H1 (cell line): ENCODE measurements around the gene AHRR. TPM values are rescaled to one million over a fixed set of nuclear protein-coding genes. Genes with fewer than 3 reads are reported as not detected.

Source experiments
- CTCF ChIA-PET: fragments of 300-600 bp; sonication (Branson Sonifier 250); formaldehyde crosslinking; loops from one replicate; lab custom pipeline; 2021; ENCODE audit not compliant: partially characterized antibody; lab: Charles Lee
- POLR2A ChIA-PET: fragments of 300-600 bp; sonication (Branson Sonifier 250); formaldehyde crosslinking; loops from one replicate; lab custom pipeline; 2021; ENCODE audit warnings: inconsistent platforms; ENCODE audit not compliant: partially characterized antibody; lab: Charles Lee
- DNase-seq, 2 experiments: peaks; one replicate each; pipeline versions ENCODE4 v3.0.0 to v3.0.0-alpha.2; 2010 to 2022; ENCODE audit warnings: low spot score in 2 of 2, low read depth in 1 of 2, mixed read lengths in 1 of 2
- FAIRE-seq: peaks from 2 replicates; lab custom pipeline; 2011; peaks lifted over from hg19 to GRCh38; lab: Jason Lieb, UNC
- H2AFZ ChIP-seq: 2 replicates; pipeline ENCODE4 v1.8.1; 2012; ENCODE audit warnings: low read length, inconsistent platforms
- H2AK5ac ChIP-seq: 2 replicates; pipeline ENCODE4 v1.6.1; 2013; ENCODE audit warnings: low read depth, low read length
- H2BK120ac ChIP-seq: replicated peaks from 2 replicates; pipeline ENCODE3; 2013; ENCODE audit warnings: low read depth, low read length, inconsistent platforms
- H2BK12ac ChIP-seq: 2 replicates; pipeline ENCODE4 v1.6.1; 2013; ENCODE audit warnings: low read depth, low read length
- H2BK15ac ChIP-seq: 2 replicates; pipeline ENCODE4 v1.6.1; 2013; ENCODE audit warnings: low read length
- H2BK20ac ChIP-seq: 2 replicates; pipeline ENCODE4 v1.6.1; 2013; ENCODE audit warnings: low read length
- H2BK5ac ChIP-seq: 2 replicates; pipeline ENCODE4 v1.6.1; 2013; ENCODE audit warnings: low read depth, low read length
- H3K14ac ChIP-seq: 2 replicates; pipeline ENCODE4 v1.6.1; 2013; ENCODE audit warnings: inconsistent platforms; ENCODE audit not compliant: insufficient read length
- H3K18ac ChIP-seq: 2 replicates; pipeline ENCODE4 v1.6.1; 2013; ENCODE audit warnings: low read length; ENCODE audit errors: extremely low read depth
- H3K23ac ChIP-seq: 2 replicates; pipeline ENCODE4 v1.6.1; 2013; ENCODE audit warnings: inconsistent platforms; ENCODE audit not compliant: insufficient read length
- H3K23me2 ChIP-seq: 2 replicates; pipeline ENCODE4 v1.6.1; 2013; ENCODE audit warnings: low read depth, low read length
- H3K27ac ChIP-seq: 2 replicates; pipeline ENCODE4 v1.6.1; 2011; ENCODE audit warnings: low read depth, low read length, inconsistent platforms
- H3K27me3 ChIP-seq, 4 experiments: replicated peaks in 1 of 4; 1 replicate in 1 of 4; 2 replicates in 3 of 4; pipeline versions ENCODE4 v1.6.1 to v1.8.1; 2011 to 2013; ENCODE audit warnings: low read length in 3 of 4, mild to moderate bottlenecking in 3 of 4, inconsistent platforms in 2 of 4, mixed read lengths in 2 of 4, moderate library complexity in 1 of 4; ENCODE audit not compliant: control insufficient read depth in 3 of 4, insufficient read depth in 3 of 4; ENCODE audit errors: extremely low read depth in 1 of 4
- H3K36me3 ChIP-seq, 4 experiments: 2 replicates each; pipeline versions ENCODE4 v1.6.1 to v1.8.1; 2011 to 2013; ENCODE audit warnings: mild to moderate bottlenecking in 4 of 4, low read length in 3 of 4, moderate library complexity in 2 of 4, control low read depth in 1 of 4, inconsistent platforms in 1 of 4; ENCODE audit not compliant: insufficient read depth in 4 of 4, control insufficient read depth in 2 of 4
- H3K4ac ChIP-seq: replicated peaks from 2 replicates; pipeline ENCODE3; 2013; ENCODE audit warnings: low read length, low read depth, mixed read lengths, inconsistent platforms; ENCODE audit not compliant: insufficient read length
- H3K4me1 ChIP-seq, 4 experiments: replicated peaks in 1 of 4; 1 replicate in 1 of 4; 2 replicates in 3 of 4; pipeline versions ENCODE4 v1.6.1 to v1.8.1; 2011 to 2013; ENCODE audit warnings: low read length in 3 of 4, inconsistent platforms in 2 of 4, mixed read lengths in 1 of 4; ENCODE audit not compliant: insufficient read depth in 4 of 4, control insufficient read depth in 3 of 4
- H3K4me2 ChIP-seq, 2 experiments: 2 replicates each; pipeline versions ENCODE4 v1.6.1 to v1.8.1; 2011 to 2013; ENCODE audit warnings: low read depth in 2 of 2, low read length in 2 of 2, control low read depth in 1 of 2, inconsistent platforms in 1 of 2, mild to moderate bottlenecking in 1 of 2; ENCODE audit not compliant: insufficient read depth in 1 of 2
- H3K4me3 ChIP-seq, 4 experiments: fragments of 200-600, 300-600 bp in 1 of 4; sonication (generic), shearing (Covaris generic), sonication (Bioruptor Twin) in 1 of 4; 2 replicates each; pipeline versions ENCODE4 v1.5.1 to v1.8.1; 2011 to 2016; ENCODE audit warnings: low read length in 4 of 4, low read depth in 3 of 4, control low read depth in 2 of 4, inconsistent platforms in 2 of 4, mild to moderate bottlenecking in 2 of 4, mixed read lengths in 1 of 4, moderate library complexity in 1 of 4; ENCODE audit not compliant: insufficient read depth in 2 of 4; ENCODE audit errors: extremely low read depth in 1 of 4
- H3K56ac ChIP-seq: replicated peaks from 2 replicates; pipeline ENCODE3; 2013; ENCODE audit warnings: low read depth, mild to moderate bottlenecking, mixed read lengths, low read length, inconsistent platforms; ENCODE audit not compliant: insufficient read length
- H3K79me1 ChIP-seq: 2 replicates; pipeline ENCODE4 v1.6.1; 2013; ENCODE audit warnings: low read depth, low read length, control low read depth
- H3K79me2 ChIP-seq, 2 experiments: 2 replicates each; pipeline versions ENCODE4 v1.6.1 to v1.8.1; 2012 to 2013; ENCODE audit warnings: low read length in 2 of 2, mild to moderate bottlenecking in 2 of 2, inconsistent platforms in 1 of 2; ENCODE audit not compliant: insufficient read depth in 2 of 2, control insufficient read depth in 1 of 2
- H3K9ac ChIP-seq, 4 experiments: replicated peaks in 1 of 4; 1 replicate in 1 of 4; 2 replicates in 3 of 4; pipeline versions ENCODE4 v1.6.1 to v1.8.1; 2011 to 2013; ENCODE audit warnings: low read depth in 3 of 4, low read length in 3 of 4, control low read depth in 2 of 4, mild to moderate bottlenecking in 2 of 4, moderate library complexity in 2 of 4, inconsistent platforms in 1 of 4; ENCODE audit errors: extremely low read depth in 1 of 4
- H3K9me3 ChIP-seq, 2 experiments: 2 replicates each; pipeline versions ENCODE4 v1.6.1 to v1.8.1; 2012 to 2013; ENCODE audit warnings: mild to moderate bottlenecking in 2 of 2, moderate library complexity in 2 of 2, control low read depth in 1 of 2, inconsistent platforms in 1 of 2, low read depth in 1 of 2, low read length in 1 of 2, mixed read lengths in 1 of 2; ENCODE audit not compliant: insufficient read depth in 2 of 2
- H4K20me1 ChIP-seq, 2 experiments: replicated peaks in 1 of 2; 2 replicates each; pipeline versions ENCODE3 to v1.8.1; 2011 to 2013; ENCODE audit warnings: inconsistent platforms in 2 of 2, low read length in 2 of 2, mild to moderate bottlenecking in 1 of 2; ENCODE audit not compliant: insufficient read depth in 2 of 2, control insufficient read depth in 1 of 2
- H4K5ac ChIP-seq: 2 replicates; pipeline ENCODE4 v1.6.1; 2013; ENCODE audit warnings: low read length, low read depth, mixed read lengths, inconsistent platforms; ENCODE audit not compliant: insufficient read length
- H4K8ac ChIP-seq: 2 replicates; pipeline ENCODE4 v1.8.0; 2013; ENCODE audit warnings: mild to moderate bottlenecking, moderate library complexity, low read length, inconsistent platforms; ENCODE audit not compliant: insufficient read depth; ENCODE audit errors: extremely low read depth
- H4K91ac ChIP-seq: replicated peaks from 2 replicates; pipeline ENCODE3; 2013; ENCODE audit warnings: low read length, mixed read lengths, inconsistent platforms; ENCODE audit not compliant: insufficient read length
- GABPA ChIP-seq: IDR thresholded peaks from 2 replicates; pipeline ENCODE4 v1.6.1; 2011; ENCODE audit warnings: mild to moderate bottlenecking, low read length, moderate library complexity, borderline replicate concordance; ENCODE audit not compliant: insufficient read depth
- HDAC2 ChIP-seq, 2 experiments: fragments of 300-600 bp in 1 of 2; sonication (generic) in 1 of 2; IDR thresholded peaks; 2 replicates each; pipeline ENCODE4 v1.6.1; 2011 to 2012; ENCODE audit warnings: low read depth in 2 of 2, low read length in 2 of 2, mild to moderate bottlenecking in 2 of 2, moderate library complexity in 2 of 2, borderline replicate concordance in 1 of 2, inconsistent platforms in 1 of 2
- JUND ChIP-seq: IDR thresholded peaks from 2 replicates; pipeline ENCODE4 v1.6.1; 2011; ENCODE audit warnings: mild to moderate bottlenecking, improper control_type of control experiment, low read length
- KDM1A ChIP-seq: fragments of 200-600, 300-600 bp; sonication (generic); IDR thresholded peaks from 2 replicates; pipeline ENCODE4 v1.7.1; 2016; ENCODE audit warnings: mild to moderate bottlenecking, low read length, borderline replicate concordance
- RAD21 ChIP-seq, 2 experiments: IDR thresholded peaks in 1 of 2; conservative IDR thresholded peaks in 1 of 2; 2 replicates each; pipeline ENCODE4 v1.6.1; 2011; ENCODE audit warnings: low read depth in 2 of 2, low read length in 2 of 2, improper control_type of control experiment in 1 of 2, inconsistent platforms in 1 of 2, mild to moderate bottlenecking in 1 of 2, moderate library complexity in 1 of 2
- WGBS, 2 experiments: shearing (Covaris generic) in 1 of 2; methylation state at CpG; one replicate each; pipeline versions ENCODE4 v1.1.6 to v1.1.7; 2013 to 2015; ENCODE audit warnings: low lambda C conversion rate in 2 of 2, mixed read lengths in 2 of 2, inconsistent platforms in 1 of 2, low coverage in 1 of 2, missing lambda C conversion rate in 1 of 2; ENCODE audit not compliant: insufficient replicate concordance in 2 of 2, insufficient coverage in 1 of 2, insufficient read length in 1 of 2; ENCODE audit errors: extremely low coverage in 1 of 2, missing lambda C conversion rate in 1 of 2; 5-methylcytosine and 5-hydroxymethylcytosine counted together
- polyA plus RNA-seq, 7 experiments: library from polyadenylated mRNA; depleted of rRNA in 3 of 7; stranded (reverse) in 5 of 7; unstranded in 2 of 7; fragments of >200 nt in 5 of 7; fragments of 200-250 nt in 2 of 7; gene quantifications; 1 replicate in 5 of 7; 2 replicates in 1 of 7; 4 replicates in 1 of 7; pipeline versions ENCODE4 v1.2.1 to v1.2.3, GENCODE V29; 2011 to 2013; ENCODE audit warnings: missing spikeins in 2 of 7, mixed read lengths in 2 of 7
- total RNA-seq: library from RNA; stranded (reverse); fragmentation: NEBNext Ultra II Directional; extraction: Animal tissue kit (Norgen Biotek cat#: 25700); gene quantifications from 2 replicates; pipeline ENCODE4 v1.2.1, GENCODE V29; 2021
- TF ChIP-seq, protein P1 (sequence below): IDR thresholded peaks from 2 replicates; pipeline ENCODE4 v1.6.1; 2012; ENCODE audit warnings: inconsistent platforms
- TF ChIP-seq, protein P2 (sequence below), 3 experiments: IDR thresholded peaks; 1 replicate in 2 of 3; 2 replicates in 1 of 3; pipeline versions ENCODE4 v1.5.1 to v1.6.1; 2011; ENCODE audit warnings: low read length in 3 of 3, mild to moderate bottlenecking in 3 of 3, inconsistent platforms in 2 of 3, low read depth in 1 of 3, moderate library complexity in 1 of 3; ENCODE audit not compliant: insufficient read depth in 1 of 3; ENCODE audit errors: control extremely low read depth in 1 of 3

The AHRR gene
- total and polyA plus RNA-seq, 2 of the 8 experiments (the other 6 are each of a cell fraction or from before 2014, with no cell fraction given) = 0.41 to 0.80 TPM

DNA sequence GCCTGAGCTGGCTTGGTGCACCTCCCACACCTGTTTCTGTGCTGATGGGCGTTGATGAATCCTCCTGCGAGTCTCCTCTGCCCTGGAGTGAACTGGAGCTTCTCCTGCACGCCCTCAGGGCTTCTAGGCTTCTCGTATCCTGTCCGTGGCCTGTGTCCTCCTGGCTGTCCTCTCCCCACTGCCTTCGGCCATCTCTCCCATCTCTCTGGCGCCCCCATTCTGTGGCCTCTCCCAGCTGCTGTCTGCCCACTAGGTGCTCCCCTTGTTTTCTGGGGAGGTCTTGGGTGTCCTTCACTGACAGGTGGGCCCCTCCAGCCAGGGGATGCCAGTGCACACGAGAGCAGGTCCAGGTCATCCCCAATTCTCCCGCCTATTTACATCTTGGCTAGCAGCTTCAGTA, 28.8 kb downstream of the AHRR start:
- Histone ChIP-seq H3K23me2 (peaks cover 1% of the 10 kb centered on the region; the same call in 1 of the 2 replicates), H3K9ac (no peak overlapping the region), H3K27ac (no peak overlapping the region), H4K20me1 (peaks cover 0 to under 1% of the 10 kb centered on the region in 2 experiments), H3K23ac (no peak overlapping the region), H2AK5ac (no peak overlapping the region), H3K4ac (no peak overlapping the region), H4K91ac (no peak overlapping the region), H3K4me3 (no peak overlapping the region), H4K5ac (no peak overlapping the region), H3K79me1 (no peaks in the 10 kb centered on the region), H2AFZ (peak overlapping the region; percentile 55; the same call in 1 of the 2 replicates), H2BK20ac (no peak overlapping the region), H3K18ac (peak overlapping the region; percentile 48; the same call in 1 of the 2 replicates), H3K27me3 (no peaks in the 10 kb centered on the region), H2BK5ac (no peak overlapping the region), H2BK12ac (no peak overlapping the region; the same call in 1 of the 2 replicates), H3K14ac (no peak overlapping the region), H3K9me3 (no peaks in the 10 kb centered on the region), H4K8ac (no peak overlapping the region), H3K56ac (no peak overlapping the region), H2BK120ac (no peak overlapping the region), H3K79me2 (no peaks in the 10 kb centered on the region), H3K4me1 (peaks cover 0 to 12% (median 5%) of the 10 kb centered on the region in 4 experiments; a peak in 6 of 7 replicates), H3K4me2 (no peak overlapping the region; a peak in 1 of 4 replicates), H3K36me3 (no peaks in the 10 kb centered on the region), H2BK15ac (no peak overlapping the region)
- FAIRE-seq (no peak), DNase-seq (peak in 1 of 2 experiments; percentile 81)
- WGBS, 2 experiments = 49% methylated on average over 9 of the region's 9 CpGs; no CpG with 5 or more reads in 1 of the 2 experiments
- ChIA-PET POLR2A (no interaction called here), CTCF (interaction anchor here (0.7 to 6.2 kb wide), 26 partner anchors 10 to 257 kb away, joined by 3 to 38 read pairs (median 4); partner anchors contain the start of gene AHRR)
- TF ChIP-seq, protein P1, sequence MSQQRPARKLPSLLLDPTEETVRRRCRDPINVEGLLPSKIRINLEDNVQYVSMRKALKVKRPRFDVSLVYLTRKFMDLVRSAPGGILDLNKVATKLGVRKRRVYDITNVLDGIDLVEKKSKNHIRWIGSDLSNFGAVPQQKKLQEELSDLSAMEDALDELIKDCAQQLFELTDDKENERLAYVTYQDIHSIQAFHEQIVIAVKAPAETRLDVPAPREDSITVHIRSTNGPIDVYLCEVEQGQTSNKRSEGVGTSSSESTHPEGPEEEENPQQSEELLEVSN = no peak
- TF ChIP-seq KDM1A (no peak), HDAC2 (IDR thresholded peaks at IDR 0.05; ENCODE audit: borderline replicate concordance in 1 of 2, low read depth in 2 of 2, low read length in 2 of 2) (0 out of 4 replicates have a peak, but pooled peaks of 1 of the 2 experiments have one; percentile 24), RAD21 (IDR thresholded peaks at IDR 0.05 in 1 of 2, conservative IDR thresholded peaks at IDR 0.05 in 1 of 2; ENCODE audit: low read depth in 2 of 2, low read length in 2 of 2) (peak; percentile 54 to 69), GABPA (peak; percentile 67; the same call in 1 of the 2 replicates), JUND (no peak)
- TF ChIP-seq, protein P2, sequence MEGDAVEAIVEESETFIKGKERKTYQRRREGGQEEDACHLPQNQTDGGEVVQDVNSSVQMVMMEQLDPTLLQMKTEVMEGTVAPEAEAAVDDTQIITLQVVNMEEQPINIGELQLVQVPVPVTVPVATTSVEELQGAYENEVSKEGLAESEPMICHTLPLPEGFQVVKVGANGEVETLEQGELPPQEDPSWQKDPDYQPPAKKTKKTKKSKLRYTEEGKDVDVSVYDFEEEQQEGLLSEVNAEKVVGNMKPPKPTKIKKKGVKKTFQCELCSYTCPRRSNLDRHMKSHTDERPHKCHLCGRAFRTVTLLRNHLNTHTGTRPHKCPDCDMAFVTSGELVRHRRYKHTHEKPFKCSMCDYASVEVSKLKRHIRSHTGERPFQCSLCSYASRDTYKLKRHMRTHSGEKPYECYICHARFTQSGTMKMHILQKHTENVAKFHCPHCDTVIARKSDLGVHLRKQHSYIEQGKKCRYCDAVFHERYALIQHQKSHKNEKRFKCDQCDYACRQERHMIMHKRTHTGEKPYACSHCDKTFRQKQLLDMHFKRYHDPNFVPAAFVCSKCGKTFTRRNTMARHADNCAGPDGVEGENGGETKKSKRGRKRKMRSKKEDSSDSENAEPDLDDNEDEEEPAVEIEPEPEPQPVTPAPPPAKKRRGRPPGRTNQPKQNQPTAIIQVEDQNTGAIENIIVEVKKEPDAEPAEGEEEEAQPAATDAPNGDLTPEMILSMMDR (IDR thresholded peaks at IDR 0.05; ENCODE audit: control extremely low read depth in 1 of 3, insufficient read depth in 1 of 3, low read depth in 1 of 3, low read length in 3 of 3) = peak; percentile 81 to 96 (median 89)
